Adipocyte (in vitro differentiated cells): ENCODE measurements around the gene PPP1R37.

ENCODE experiments used
- DNase-seq: peaks from one replicate; pipeline ENCODE4 v3.0.0-alpha.2; 2015; ENCODE audit warnings: low read depth
- H3K27me3 ChIP-seq: replicated peaks from 2 replicates; pipeline ENCODE4 v1.7.0; 2013; ENCODE audit warnings: mild to moderate bottlenecking, low read length, moderate library complexity; ENCODE audit not compliant: control insufficient read depth, insufficient read depth
- H3K36me3 ChIP-seq: 2 replicates; pipeline ENCODE4 v1.7.0; 2013; ENCODE audit warnings: low read length, mild to moderate bottlenecking, moderate library complexity; ENCODE audit not compliant: control insufficient read depth, insufficient read depth, severe bottlenecking
- H3K4me1 ChIP-seq: 2 replicates; pipeline ENCODE4 v1.7.0; 2013; ENCODE audit warnings: mild to moderate bottlenecking, low read length, moderate library complexity; ENCODE audit not compliant: control insufficient read depth, insufficient read depth
- H3K4me3 ChIP-seq: 2 replicates; pipeline ENCODE4 v1.7.0; 2013; ENCODE audit warnings: mild to moderate bottlenecking, low read length, moderate library complexity
- H3K9ac ChIP-seq: 2 replicates; pipeline ENCODE4 v1.7.0; 2013; ENCODE audit warnings: mild to moderate bottlenecking, low read length, moderate library complexity
- H3K9me3 ChIP-seq: 2 replicates; pipeline ENCODE4 v1.7.0; 2013; ENCODE audit warnings: mild to moderate bottlenecking, low read length, moderate library complexity; ENCODE audit not compliant: control insufficient read depth

PPP1R37 gene

DNA sequence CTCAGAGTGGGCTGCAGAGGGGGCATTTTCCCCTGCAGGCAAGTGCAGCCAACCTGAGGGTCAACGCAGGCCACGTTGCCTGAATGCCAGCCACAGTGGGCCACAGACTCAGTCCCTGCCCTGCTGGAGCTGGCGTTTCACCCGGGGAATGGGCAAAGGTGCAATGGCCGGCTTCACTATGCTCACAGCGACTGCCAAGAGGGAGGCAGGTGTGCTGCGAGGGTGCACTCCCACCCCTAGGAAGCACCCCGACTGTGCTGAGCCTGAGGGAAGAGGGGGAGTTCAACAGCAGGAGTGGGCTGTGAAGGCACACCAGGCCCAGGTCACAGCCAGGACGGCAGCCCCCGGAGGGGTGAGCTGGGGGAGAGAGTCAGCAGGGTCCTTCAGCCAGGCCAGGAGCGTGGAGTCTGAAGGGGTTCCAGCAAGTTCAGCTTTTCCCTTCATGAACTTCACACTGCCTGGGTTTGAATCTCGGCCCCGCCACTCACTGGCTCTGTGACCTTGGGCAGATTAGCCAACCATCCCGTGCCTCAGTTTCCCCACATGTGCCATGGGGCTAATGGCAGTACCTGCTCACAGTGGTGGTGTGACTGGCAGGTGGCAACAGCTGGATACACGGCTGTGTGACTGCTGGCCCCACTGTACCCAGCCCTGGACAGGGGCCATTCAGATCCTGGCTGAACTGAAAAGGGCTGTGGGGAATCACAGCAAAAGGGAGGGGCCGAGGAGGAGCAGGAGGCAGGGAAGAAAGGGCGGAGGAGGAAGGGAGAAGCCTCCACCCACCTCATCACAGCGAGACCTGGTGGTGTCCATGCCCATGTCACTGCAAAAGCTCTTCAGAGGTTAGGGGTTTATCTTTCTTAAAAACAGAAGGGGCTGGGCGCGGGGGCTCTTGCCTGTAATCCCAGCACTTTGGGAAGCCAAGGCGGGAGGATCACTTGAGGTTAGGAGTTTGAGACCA lies 77.4 kb downstream of the PPP1R37 start:
- no peaks in the 10 kb centered on the region for H3K9me3 ChIP-seq
- H3K36me3 ChIP-seq: no peaks in the 10 kb centered on the region
- no peak overlapping the region for H3K4me3 ChIP-seq
- no peak overlapping the region for H3K9ac ChIP-seq
- H3K27me3 ChIP-seq: no peaks in the 10 kb centered on the region
- DNase-seq: no peak
- H3K4me1 ChIP-seq: peaks cover 1% of the 10 kb centered on the region

DNA sequence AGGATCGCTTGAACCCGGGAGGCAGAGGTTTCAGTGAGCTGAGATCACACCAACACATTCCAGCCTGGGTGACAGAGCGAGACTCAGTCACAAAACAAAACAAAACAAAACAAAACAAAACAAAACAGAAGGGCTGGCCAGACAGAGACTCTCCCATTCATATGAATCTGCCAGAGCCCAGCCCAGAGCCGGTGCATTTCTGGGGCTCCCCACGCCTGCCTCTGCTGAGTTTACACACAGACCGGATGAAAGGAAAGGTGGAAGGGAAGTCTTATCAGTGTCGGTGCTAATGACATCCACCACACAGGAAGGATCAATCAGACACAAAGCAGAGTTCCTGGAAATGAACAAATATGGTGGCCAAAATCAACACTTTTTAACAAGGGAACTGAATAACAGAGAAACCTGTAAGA lies 78.2 kb downstream of the PPP1R37 start:
- Histone ChIP-seq H3K9me3 (no peaks in the 10 kb centered on the region), H3K4me3 (no peak overlapping the region), H3K4me1 (peaks cover 5% of the 10 kb centered on the region), H3K27me3 (no peaks in the 10 kb centered on the region), H3K36me3 (no peaks in the 10 kb centered on the region), H3K9ac (no peak overlapping the region)
- DNase-seq: no peak

DNA sequence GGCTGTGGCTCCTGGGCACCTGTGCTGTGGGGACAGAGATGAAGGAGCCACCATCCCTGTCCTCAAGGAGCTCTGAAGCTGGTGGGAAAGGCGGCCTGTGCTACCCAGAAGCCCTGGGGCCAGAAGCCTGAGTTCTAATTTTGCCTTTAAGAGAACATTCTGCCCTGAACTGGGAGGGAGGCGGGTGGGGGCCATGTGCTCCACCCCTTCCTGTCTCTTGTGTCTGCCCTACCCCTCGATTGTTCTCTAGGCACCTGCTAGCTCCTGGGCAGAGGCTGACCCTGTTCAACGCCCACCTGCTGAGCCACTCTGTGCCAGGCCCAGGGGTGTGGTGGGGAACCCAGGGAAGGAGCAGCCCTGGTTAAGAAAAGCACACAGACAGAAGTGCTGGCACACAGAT lies 79.2 kb downstream of the PPP1R37 start:
- DNase-seq: no peak
- Histone ChIP-seq H3K9ac (no peak overlapping the region), H3K4me3 (no peak overlapping the region), H3K9me3 (no peaks in the 10 kb centered on the region), H3K36me3 (no peaks in the 10 kb centered on the region), H3K4me1 (peaks cover 9% of the 10 kb centered on the region), H3K27me3 (no peaks in the 10 kb centered on the region)

DNA sequence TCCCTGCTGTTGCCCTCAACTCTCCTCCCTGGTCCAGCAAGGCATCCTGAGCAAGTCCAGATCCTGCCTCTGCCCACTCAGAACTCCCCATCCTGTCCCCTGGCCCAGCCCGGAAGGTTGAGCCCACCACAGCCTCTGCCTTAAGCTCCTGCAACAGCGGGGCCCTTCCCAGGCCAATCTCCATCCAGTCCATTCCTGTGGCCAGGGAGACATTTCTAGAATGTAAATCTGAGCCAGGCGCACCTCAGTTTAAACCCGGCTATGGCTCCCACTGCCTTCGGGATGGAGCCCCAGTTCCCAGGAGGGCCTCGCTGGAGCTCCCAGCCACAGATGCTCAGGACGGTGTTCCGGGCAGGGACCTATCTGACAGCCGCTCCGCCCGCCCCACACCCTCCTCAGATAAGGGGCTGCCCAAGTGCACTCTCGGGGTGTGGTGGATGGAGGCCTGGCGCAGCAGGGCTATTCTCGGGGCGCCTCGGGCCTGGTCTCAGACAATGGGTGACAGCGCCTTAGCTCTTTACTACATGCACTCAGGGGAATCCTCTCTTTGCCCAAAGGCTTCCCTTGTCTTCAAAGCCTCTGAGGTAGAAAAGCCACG lies 79.7 kb downstream of the PPP1R37 start:
- DNase-seq: no peak
- H3K9me3 ChIP-seq: no peaks in the 10 kb centered on the region
- H3K4me1 ChIP-seq: peaks cover 14% of the 10 kb centered on the region
- no peaks in the 10 kb centered on the region for H3K36me3 ChIP-seq
- no peak overlapping the region for H3K9ac ChIP-seq
- H3K27me3 ChIP-seq: no peaks in the 10 kb centered on the region
- H3K4me3 ChIP-seq: no peak overlapping the region

DNA sequence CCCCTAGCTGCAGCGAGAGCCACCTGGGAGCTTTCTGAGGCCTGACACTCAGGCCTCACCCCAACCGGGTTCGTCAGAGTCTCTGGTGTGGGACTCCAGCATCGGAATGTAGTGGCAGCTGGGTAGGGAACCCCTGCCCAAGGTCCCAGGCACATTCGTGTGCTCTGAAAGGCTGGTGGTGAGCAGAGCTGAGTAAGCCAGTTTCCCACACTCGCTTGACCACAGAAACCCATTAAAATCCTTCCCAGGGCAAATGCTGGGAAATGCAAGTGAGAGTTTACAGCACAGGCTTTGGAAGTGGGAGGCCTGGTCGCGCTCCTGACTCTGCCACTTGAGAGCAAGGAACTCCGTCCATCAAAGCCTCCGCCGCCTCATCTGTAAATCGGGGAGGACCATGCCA lies 80.8 kb downstream of the PPP1R37 start:
- no peak overlapping the region for H3K9ac ChIP-seq
- peaks cover 14% of the 10 kb centered on the region for H3K4me1 ChIP-seq
- no peaks in the 10 kb centered on the region for H3K9me3 ChIP-seq
- no peaks in the 10 kb centered on the region for H3K36me3 ChIP-seq
- no peak for DNase-seq
- H3K4me3 ChIP-seq: no peak overlapping the region
- H3K27me3 ChIP-seq: no peaks in the 10 kb centered on the region

DNA sequence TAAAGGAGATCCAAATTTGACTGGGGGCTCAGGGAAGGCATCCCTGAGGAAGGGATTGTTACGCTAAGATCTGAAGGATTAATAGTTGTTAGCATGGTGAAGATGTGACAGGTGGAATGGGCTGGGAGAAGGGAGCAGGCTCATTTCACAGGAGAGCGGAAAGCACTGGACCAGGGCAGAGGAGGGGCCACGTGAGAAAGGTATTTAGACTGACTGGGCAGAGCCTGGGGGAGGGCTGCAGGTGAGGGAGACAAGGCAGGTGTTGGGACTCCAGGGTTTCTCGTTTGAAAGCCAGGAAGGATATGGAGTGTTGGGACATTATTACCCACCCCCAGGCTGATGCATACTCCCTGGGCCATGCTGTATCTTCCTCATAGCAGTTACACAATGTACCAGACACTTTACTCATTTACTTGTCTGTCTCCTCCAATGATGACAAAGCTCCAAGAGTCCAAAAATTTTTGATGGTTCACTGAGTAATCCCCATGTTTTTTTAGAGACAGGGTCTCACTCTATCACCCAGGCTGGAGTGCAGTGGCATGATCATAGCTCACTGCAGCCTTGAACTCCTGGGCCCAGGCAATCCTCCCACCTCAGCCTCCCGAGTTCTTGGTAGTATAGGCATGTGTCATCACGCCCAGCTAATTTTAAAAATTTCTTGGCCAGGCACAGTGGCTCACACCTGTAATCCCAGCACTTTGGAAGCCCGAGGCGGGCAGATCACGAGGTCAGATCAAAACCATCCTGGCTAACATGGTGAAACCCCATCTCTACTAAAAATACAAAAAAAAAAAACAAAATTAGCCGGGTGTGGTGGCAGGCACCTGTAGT lies 82.8 kb downstream of the PPP1R37 start:
- DNase-seq: no peak
- Histone ChIP-seq H3K4me1 (peaks cover 24% of the 10 kb centered on the region), H3K36me3 (no peaks in the 10 kb centered on the region), H3K9me3 (no peaks in the 10 kb centered on the region), H3K4me3 (no peak overlapping the region), H3K27me3 (no peaks in the 10 kb centered on the region), H3K9ac (no peak overlapping the region)

DNA sequence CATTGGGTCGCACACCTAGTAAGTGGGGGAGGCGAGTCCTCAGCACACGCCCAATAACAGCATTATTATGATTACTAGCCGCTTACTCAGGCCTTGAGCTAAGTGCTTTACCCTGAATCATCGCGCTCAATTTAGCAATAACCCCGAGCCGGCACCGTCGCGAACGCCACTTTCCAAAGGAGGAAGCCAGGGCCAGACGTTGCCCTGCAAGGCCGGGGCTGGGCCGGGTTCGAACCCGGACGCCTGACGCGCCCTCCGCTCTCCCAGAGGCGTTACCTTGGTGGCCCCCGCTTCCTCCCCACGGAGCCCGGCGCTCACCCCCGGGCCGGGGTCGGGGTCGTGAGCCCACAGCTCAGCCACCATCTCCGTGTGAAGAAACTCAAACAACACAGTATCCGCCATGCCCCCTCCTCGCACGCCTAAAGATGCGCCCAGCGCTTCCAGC lies 84.9 kb downstream of the PPP1R37 start, which contains the start of gene TRAPPC6A:
TSS of gene TRAPPC6A (minus strand) at position 421 of the 445 bp plus-strand sequence. CDS start at position 402, 19 bp downstream.
- Histone ChIP-seq H3K27me3 (no peaks in the 10 kb centered on the region), H3K9me3 (no peaks in the 10 kb centered on the region), H3K4me1 (peaks cover 30% of the 10 kb centered on the region), H3K36me3 (no peaks in the 10 kb centered on the region), H3K4me3 (peak within 1 kb of the TSS; percentile 99), H3K9ac (peak within 1 kb of the TSS; percentile 91)
- DNase-seq: peak; percentile 68

DNA sequence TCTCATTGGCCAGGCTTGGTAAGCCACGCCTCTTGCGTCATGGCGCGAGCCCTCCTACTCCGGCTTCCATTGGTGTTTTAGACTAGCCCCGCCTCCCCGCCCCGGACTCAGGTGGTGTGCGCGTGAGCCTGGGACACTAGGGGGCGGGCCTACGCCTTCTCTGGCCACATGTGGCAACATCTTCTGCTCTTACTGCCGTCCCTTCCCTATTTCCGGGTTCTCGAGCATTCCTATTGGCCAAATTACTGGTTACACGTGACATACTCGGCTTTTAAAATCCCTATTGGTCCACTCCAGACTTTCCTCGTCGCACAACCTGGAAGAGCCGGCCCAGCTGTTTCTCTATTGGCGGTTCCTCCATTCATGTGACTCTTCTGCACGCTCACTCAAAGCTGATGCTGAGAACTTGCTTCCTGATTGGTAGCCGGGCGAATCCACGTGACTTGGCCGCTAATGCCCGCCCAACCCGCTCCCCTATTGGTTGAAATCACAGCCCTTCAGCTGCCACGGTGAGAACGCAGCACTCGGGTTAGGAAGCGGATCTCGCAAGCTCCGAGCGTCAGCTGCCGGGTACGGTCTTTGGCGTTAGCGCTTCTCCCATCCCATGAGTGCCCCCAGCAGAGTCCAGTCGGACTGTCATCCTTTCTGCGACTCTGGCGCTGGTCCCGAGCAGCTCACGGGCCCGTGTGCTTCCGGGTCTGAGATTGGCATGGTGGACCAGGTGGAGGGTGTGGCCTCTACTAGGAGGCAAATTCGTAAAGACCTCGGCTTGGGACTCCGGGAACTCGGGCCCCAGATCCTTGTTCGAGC lies 85.5 kb downstream of the PPP1R37 start, which contains the start of gene BLOC1S3:
TSS of gene BLOC1S3 (plus strand) at position 523 of the 810 bp plus-strand sequence. CDS start 513 bp downstream, outside the sequence.
- Histone ChIP-seq H3K27me3 (no peaks in the 10 kb centered on the region), H3K9me3 (no peaks in the 10 kb centered on the region), H3K4me3 (peak within 1 kb of the TSS; percentile 99), H3K4me1 (peaks cover 30% of the 10 kb centered on the region), H3K36me3 (no peaks in the 10 kb centered on the region), H3K9ac (peak within 1 kb of the TSS; percentile 91)
- peak; percentile 100 for DNase-seq

DNA sequence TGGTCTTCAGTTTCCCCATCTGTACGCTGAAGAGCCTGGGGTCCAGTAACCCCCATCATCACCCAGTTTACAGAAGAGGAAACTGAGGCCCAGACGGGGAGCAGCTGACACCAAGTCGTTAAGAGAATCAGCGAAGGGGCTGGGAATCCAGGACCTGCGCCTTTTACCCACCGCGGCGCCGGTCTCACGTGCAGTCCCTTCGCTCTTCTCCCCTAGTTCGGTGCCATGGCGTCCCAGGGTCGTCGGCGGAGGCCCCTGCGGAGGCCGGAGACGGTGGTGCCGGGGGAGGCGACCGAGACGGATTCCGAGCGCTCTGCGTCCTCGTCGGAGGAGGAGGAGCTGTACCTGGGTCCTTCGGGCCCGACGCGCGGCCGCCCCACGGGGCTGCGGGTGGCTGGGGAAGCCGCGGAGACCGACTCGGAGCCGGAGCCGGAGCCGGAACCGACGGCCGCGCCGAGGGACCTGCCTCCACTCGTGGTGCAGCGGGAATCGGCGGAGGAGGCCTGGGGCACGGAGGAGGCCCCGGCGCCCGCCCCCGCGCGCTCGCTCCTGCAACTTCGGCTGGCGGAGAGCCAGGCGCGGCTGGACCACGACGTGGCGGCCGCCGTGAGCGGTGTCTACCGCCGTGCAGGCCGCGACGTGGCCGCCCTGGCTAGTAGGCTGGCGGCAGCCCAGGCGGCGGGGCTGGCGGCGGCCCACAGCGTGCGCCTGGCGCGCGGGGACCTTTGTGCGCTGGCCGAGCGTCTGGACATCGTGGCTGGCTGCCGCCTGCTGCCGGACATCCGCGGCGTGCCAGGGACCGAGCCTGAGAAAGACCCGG lies 86.3 kb downstream of the PPP1R37 start:
- DNase-seq: peak; percentile 73
- peaks cover 30% of the 10 kb centered on the region for H3K4me1 ChIP-seq
- no peaks in the 10 kb centered on the region for H3K27me3 ChIP-seq

More for the DNA sequence above, 86.3 kb downstream of the PPP1R37 start:
- no peaks in the 10 kb centered on the region for H3K9me3 ChIP-seq
- no peaks in the 10 kb centered on the region for H3K36me3 ChIP-seq
- peak overlapping the region; percentile 99 for H3K4me3 ChIP-seq
- H3K9ac ChIP-seq: peak overlapping the region; percentile 91
